ENCODE data around the gene ACBD7.

DNA sequence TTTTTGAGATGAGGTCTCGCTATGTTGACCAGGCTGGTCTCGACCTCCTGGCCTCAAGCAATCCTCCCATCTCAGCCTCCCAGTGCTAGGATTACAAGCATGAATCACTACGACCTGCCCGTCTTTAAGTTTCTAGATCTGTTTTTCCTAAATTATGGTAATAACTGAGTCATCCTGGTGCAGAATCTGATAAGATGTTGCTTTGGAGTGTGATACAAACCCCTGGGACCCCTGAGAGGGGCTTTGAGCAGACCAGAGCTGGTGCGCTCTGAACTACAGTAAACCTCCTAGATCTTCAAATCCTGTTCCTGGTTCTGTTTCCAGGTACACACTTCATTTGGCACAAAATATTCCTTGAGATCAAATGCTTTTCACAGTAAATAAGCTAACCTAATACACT is 42.8 kb upstream of the ACBD7 start:
- TF ChIP-seq, protein P1, sequence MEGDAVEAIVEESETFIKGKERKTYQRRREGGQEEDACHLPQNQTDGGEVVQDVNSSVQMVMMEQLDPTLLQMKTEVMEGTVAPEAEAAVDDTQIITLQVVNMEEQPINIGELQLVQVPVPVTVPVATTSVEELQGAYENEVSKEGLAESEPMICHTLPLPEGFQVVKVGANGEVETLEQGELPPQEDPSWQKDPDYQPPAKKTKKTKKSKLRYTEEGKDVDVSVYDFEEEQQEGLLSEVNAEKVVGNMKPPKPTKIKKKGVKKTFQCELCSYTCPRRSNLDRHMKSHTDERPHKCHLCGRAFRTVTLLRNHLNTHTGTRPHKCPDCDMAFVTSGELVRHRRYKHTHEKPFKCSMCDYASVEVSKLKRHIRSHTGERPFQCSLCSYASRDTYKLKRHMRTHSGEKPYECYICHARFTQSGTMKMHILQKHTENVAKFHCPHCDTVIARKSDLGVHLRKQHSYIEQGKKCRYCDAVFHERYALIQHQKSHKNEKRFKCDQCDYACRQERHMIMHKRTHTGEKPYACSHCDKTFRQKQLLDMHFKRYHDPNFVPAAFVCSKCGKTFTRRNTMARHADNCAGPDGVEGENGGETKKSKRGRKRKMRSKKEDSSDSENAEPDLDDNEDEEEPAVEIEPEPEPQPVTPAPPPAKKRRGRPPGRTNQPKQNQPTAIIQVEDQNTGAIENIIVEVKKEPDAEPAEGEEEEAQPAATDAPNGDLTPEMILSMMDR (IDR thresholded peaks at IDR 0.05), result no peak
- no peak for TF ChIP-seq POLR2A (IDR thresholded peaks at IDR 0.05)
